ENCODE results near the gene DENND10. TPM values are rescaled to one million over a fixed set of nuclear protein-coding genes. Genes with fewer than 3 reads are reported as not detected.

Gene DENND10
- total RNA-seq, 1 donor = 91.3 TPM

DNA sequence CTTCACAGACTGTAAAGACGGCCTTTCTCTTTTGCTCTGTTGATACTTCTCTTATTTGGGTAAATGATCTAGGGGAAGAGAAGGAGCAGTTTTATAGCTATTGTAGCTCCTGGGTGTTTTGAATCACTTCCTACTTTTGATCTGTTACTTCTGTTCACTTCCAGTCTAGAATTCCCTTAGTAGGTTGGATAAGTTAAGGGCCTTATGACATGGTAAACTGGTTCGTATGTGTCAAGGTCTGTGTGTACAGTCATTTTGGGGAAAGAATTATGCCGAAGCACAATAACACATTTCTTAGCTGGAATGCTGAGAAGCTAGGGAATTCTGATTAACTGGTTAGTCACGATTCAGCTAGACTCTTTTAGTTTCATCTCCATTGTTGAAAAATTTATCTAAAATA lies 8.1 kb downstream of the DENND10 start:
- DNase-seq (ENCODE audit: low read depth) = peak; percentile 68
- TF ChIP-seq, protein P1, sequence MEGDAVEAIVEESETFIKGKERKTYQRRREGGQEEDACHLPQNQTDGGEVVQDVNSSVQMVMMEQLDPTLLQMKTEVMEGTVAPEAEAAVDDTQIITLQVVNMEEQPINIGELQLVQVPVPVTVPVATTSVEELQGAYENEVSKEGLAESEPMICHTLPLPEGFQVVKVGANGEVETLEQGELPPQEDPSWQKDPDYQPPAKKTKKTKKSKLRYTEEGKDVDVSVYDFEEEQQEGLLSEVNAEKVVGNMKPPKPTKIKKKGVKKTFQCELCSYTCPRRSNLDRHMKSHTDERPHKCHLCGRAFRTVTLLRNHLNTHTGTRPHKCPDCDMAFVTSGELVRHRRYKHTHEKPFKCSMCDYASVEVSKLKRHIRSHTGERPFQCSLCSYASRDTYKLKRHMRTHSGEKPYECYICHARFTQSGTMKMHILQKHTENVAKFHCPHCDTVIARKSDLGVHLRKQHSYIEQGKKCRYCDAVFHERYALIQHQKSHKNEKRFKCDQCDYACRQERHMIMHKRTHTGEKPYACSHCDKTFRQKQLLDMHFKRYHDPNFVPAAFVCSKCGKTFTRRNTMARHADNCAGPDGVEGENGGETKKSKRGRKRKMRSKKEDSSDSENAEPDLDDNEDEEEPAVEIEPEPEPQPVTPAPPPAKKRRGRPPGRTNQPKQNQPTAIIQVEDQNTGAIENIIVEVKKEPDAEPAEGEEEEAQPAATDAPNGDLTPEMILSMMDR (IDR thresholded peaks at IDR 0.05; ENCODE audit: insufficient read depth, low read length) = no peak
- no peak overlapping the region for H3K4me3 ChIP-seq (ENCODE audit: low read depth, low read length)

DNA sequence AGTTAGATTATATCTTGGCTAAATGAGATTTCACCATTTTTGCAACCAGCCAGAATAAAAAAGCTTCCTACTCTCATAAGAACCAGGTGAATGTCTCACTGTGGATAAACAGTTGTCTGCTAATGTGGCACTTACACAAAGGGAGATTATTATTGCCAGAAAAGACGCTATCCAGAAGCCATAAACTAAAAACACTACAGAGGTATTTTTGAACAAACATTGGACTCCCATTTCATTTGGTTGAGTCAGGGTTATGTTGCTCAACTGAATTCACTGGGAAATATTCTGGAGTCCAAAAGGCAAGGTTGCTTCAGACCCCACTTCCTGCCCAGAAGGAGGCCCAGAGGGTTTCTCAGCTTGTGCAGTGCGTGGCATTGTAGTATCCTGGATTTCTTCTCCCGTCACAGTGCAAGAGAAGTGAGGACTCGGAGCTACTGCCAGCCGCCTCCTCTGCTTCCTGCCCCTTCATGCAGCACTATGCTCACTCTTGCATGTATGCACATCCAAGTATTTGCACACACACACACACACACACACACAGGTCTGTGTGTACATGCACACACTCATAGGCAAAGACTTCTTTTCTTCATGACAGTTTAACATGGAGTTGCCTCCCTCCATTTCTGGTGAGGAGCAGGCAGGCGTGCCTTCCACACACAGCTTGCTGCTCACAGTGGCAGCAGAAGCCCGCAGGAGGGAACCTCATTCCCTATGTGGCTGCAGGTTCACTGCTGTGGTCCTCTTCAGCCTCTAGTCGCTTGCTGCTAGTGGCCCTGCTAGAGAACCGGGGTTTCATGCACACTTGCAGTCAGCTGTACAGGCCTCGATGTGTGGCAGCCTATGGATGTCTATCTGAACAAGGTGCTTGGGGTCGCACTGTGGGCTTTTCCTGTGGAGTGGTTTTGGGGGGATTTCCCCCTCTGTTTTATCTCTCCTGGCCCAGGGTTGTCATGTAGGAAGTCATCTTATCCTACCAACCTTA lies 10.1 kb downstream of the DENND10 start:
- peak; percentile 89 for DNase-seq (ENCODE audit: low read depth)
- TF ChIP-seq, protein P1 (IDR thresholded peaks at IDR 0.05; ENCODE audit: insufficient read depth, low read length) = no peak
- no peak overlapping the region for H3K4me3 ChIP-seq (ENCODE audit: low read depth, low read length)

DNA sequence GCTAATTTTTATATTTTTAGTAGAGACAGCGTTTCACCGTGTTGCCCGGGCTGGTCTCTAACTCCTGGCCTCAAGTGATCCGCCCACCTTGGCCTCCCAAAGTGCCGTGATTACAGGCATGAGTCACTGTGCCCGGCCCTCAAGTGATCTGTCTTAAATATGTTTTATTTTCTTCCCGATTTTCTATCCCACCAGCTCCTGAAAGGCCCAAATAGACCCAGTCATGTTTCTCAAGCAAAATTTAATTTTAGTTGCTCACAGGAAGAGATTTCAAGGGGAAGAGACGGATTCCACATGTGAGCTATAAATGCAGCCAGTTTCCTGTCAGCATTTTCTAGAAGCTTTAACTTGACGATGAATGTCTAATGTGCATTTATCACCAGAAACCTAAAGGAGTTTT lies 12.0 kb downstream of the DENND10 start:
- H3K4me3 ChIP-seq (ENCODE audit: low read depth, low read length) = no peak overlapping the region
- no peak for DNase-seq (ENCODE audit: low read depth)
- TF ChIP-seq, protein P1 (IDR thresholded peaks at IDR 0.05; ENCODE audit: insufficient read depth, low read length) = no peak

DNA sequence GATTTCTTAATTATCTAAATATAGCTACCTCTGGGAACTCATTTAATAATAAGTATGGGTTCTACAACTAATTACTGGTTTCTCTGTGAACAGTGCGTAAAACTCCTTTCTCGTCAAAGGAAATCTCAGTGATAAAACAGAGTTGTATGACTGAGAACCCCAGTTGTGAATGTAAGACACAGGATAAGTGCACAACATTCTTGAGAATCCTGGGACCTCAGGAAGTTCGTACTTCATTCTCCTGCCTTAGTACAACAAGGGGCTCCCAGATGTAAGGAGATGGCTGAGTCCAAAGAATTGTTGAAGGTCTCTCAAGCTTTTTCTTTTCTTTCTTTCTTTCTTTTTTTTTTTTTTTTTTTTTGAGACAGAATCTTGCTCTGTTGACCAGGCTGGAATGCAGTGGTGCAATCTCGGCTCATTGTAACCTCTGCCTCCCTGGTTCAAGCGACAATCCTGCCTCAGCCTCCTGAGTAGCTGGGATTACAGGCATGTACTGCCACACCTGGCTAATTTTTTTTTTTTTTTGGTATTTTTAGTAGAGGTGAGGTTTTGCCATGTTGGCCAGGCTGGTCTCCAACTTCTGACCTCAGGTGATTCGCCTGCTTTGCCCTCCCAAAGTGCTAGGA lies 12.5 kb downstream of the DENND10 start:
- no peak overlapping the region for H3K4me3 ChIP-seq (ENCODE audit: low read depth, low read length)
- TF ChIP-seq, protein P1 (IDR thresholded peaks at IDR 0.05; ENCODE audit: insufficient read depth, low read length) = no peak
- no peak for DNase-seq (ENCODE audit: low read depth)

DNA sequence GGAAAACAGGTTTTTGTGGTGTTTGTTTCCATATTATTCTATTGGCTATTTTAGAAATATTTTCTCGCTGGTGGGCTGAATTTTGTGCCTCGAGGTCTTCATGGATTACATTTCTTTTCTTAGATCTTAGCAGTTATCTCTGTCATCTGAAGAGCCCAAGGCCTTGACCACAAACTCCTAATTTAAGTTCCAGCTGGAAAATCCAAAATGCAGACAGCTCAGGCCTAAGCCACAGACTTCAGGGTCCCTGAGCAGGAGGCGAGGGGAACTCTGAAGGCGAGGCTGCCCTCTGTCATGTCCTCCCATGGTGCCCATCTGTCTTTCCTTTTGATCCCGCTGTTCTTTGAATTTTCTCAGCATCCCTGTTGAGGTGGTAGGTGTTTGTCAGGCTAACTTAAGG lies 14.3 kb downstream of the DENND10 start:
- no peak overlapping the region for H3K4me3 ChIP-seq (ENCODE audit: low read depth, low read length)
- DNase-seq (ENCODE audit: low read depth) = no peak
- TF ChIP-seq, protein P1 (IDR thresholded peaks at IDR 0.05; ENCODE audit: insufficient read depth, low read length) = no peak

DNA sequence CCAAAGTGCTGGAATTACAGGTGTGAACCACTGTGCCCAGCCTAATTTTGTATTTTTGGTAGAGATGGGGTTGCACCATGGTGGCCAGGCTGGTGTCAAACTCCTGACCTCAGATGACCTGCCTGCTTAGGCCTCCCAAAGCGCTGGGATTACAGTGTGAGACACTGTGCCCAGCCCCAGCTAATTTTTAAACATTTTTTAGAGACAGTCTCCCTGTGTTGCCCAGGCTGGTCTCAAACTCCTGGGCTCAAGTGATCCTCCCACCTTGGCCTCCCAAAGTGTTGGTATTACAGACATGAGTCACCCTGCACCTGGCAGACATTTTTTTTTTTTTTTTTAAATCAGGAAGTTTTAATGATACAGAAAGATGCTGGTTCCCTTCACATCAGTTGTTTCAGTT lies 15.5 kb downstream of the DENND10 start:
- no peak for DNase-seq (ENCODE audit: low read depth)
- no peak overlapping the region for H3K4me3 ChIP-seq (ENCODE audit: low read depth, low read length)
- TF ChIP-seq, protein P1 (IDR thresholded peaks at IDR 0.05; ENCODE audit: insufficient read depth, low read length) = no peak
